MM.1S (cell line): ENCODE measurements around the gene PPAT.

Experiments used
- DNase-seq: peaks from one replicate; pipeline ENCODE4 v3.0.0-alpha.2; 2015
- H2AFZ ChIP-seq: fragments of 300-600 bp; sonication (generic); 2 replicates; pipeline ENCODE4 v1.6.0; 2016; ENCODE audit warnings: antibody characterized with exemption, low read length
- H3F3A ChIP-seq: fragments of 300-600 bp; sonication (generic); 2 replicates; pipeline ENCODE4 v1.6.1; 2016; ENCODE audit warnings: mild to moderate bottlenecking, antibody characterized with exemption, low read length, moderate library complexity, mixed read lengths; ENCODE audit not compliant: insufficient read depth
- H3K27ac ChIP-seq: fragments of 300-600 bp; sonication (generic); 2 replicates; pipeline ENCODE4 v1.5.1; 2016; ENCODE audit warnings: mild to moderate bottlenecking, low read length
- H3K27me3 ChIP-seq: fragments of 300-600 bp; sonication (generic); replicated peaks from 2 replicates; pipeline ENCODE4 v1.6.0; 2016; ENCODE audit warnings: low read length; ENCODE audit not compliant: insufficient read depth
- H3K36me3 ChIP-seq: fragments of 300-600 bp; sonication (generic); replicated peaks from 2 replicates; pipeline ENCODE4 v1.6.1; 2016; ENCODE audit warnings: mild to moderate bottlenecking, low read length, mixed read lengths; ENCODE audit not compliant: insufficient read depth
- H3K4me1 ChIP-seq: fragments of 300-600 bp; sonication (generic); 2 replicates; pipeline ENCODE4 v1.6.1; 2016; ENCODE audit warnings: low read length, mixed read lengths
- H3K4me2 ChIP-seq: fragments of 300-600 bp; sonication (generic); 2 replicates; pipeline ENCODE4 v1.6.0; 2016; ENCODE audit warnings: low read depth, low read length
- H3K4me3 ChIP-seq: fragments of 300-600 bp; sonication (generic); 2 replicates; pipeline ENCODE4 v1.5.1; 2016; ENCODE audit warnings: low read length, mixed read lengths
- H3K79me2 ChIP-seq: fragments of 300-600 bp; sonication (generic); 2 replicates; pipeline ENCODE4 v1.6.1; 2016; ENCODE audit warnings: mixed run types, low read length, mixed read lengths
- H3K9ac ChIP-seq: fragments of 300-600 bp; sonication (generic); 2 replicates; pipeline ENCODE4 v1.6.1; 2016; ENCODE audit warnings: low read length, mixed read lengths
- H3K9me2 ChIP-seq: fragments of 300-600 bp; sonication (generic); replicated peaks from 2 replicates; pipeline ENCODE4 v1.6.1; 2016; ENCODE audit warnings: mild to moderate bottlenecking, low read length, mixed read lengths; ENCODE audit not compliant: insufficient read depth
- H3K9me3 ChIP-seq: fragments of 300-600 bp; sonication (generic); replicated peaks from 2 replicates; pipeline ENCODE4 v1.6.1; 2016; ENCODE audit warnings: mild to moderate bottlenecking, low read length, mixed read lengths; ENCODE audit not compliant: insufficient read depth
- H4K20me1 ChIP-seq: fragments of 300-600 bp; sonication (generic); 2 replicates; pipeline ENCODE4 v1.6.1; 2016; ENCODE audit warnings: mild to moderate bottlenecking, low read length, moderate library complexity, mixed read lengths; ENCODE audit not compliant: insufficient read depth
- CTCF ChIP-seq: fragments of 300-600 bp; sonication (generic); IDR thresholded peaks from 2 replicates; pipeline ENCODE4 v1.5.1; 2016; ENCODE audit warnings: antibody characterized with exemption, low read length, mixed read lengths
- EZH2 ChIP-seq: fragments of 300-600 bp; sonication (generic); optimal IDR thresholded peaks from 2 replicates; pipeline ENCODE3; 2017; ENCODE audit warnings: low read depth, mild to moderate bottlenecking, antibody characterized with exemption, low read length, mixed read lengths
- EZH2phosphoT487 ChIP-seq: fragments of 300-600 bp; sonication (generic); IDR thresholded peaks from 2 replicates; pipeline ENCODE4 v1.6.1; 2018; ENCODE audit warnings: antibody characterized with exemption, low read length

The PPAT gene

GRCh38 chr4:56408978-56409377 is 26.4 kb downstream of the PPAT start:
- H3K4me3 ChIP-seq: no peak overlapping the region
- H3F3A ChIP-seq: no peaks in the 10 kb centered on the region
- TF ChIP-seq EZH2phosphoT487 (no peak), EZH2 (no peak), CTCF (no peak)
- H3K9me3 ChIP-seq: no peaks in the 10 kb centered on the region
- H3K9ac ChIP-seq: no peak overlapping the region
- peaks cover 78% of the 10 kb centered on the region for H3K79me2 ChIP-seq
- H3K4me1 ChIP-seq: no peaks in the 10 kb centered on the region
- H3K27me3 ChIP-seq: no peaks in the 10 kb centered on the region
- H3K9me2 ChIP-seq: no peaks in the 10 kb centered on the region
- peaks cover 3% of the 10 kb centered on the region; the same call in 1 of the 2 replicates for H4K20me1 ChIP-seq
- peaks cover 8% of the 10 kb centered on the region for H3K36me3 ChIP-seq
- H3K27ac ChIP-seq: no peak overlapping the region
- H3K4me2 ChIP-seq: no peak overlapping the region
- no peak overlapping the region for H2AFZ ChIP-seq
- DNase-seq: no peak

- Histone ChIP-seq H3K27me3 (no peaks in the 10 kb centered on the region), H3K79me2 (peaks cover 52% of the 10 kb centered on the region), H3K4me2 (no peak overlapping the region), H3K36me3 (peaks cover 8% of the 10 kb centered on the region), H3K4me3 (no peak overlapping the region), H2AFZ (no peak overlapping the region), H3K27ac (no peak overlapping the region), H3F3A (no peaks in the 10 kb centered on the region), H3K4me1 (no peaks in the 10 kb centered on the region), H3K9me2 (no peaks in the 10 kb centered on the region), H3K9ac (no peak overlapping the region), H4K20me1 (peaks cover 3% of the 10 kb centered on the region; the same call in 1 of the 2 replicates), H3K9me3 (no peaks in the 10 kb centered on the region)
- DNase-seq: no peak
- TF ChIP-seq CTCF (no peak), EZH2phosphoT487 (no peak), EZH2 (no peak)
Observed at GRCh38 chr4:56406151-56406550, 29.3 kb downstream of the PPAT start.

- H3F3A ChIP-seq: no peaks in the 10 kb centered on the region
- no peak overlapping the region for H3K27ac ChIP-seq
- DNase-seq: no peak
- H3K36me3 ChIP-seq: peaks cover 11% of the 10 kb centered on the region
- no peak overlapping the region for H3K4me2 ChIP-seq
- no peak overlapping the region for H3K4me3 ChIP-seq
- H3K79me2 ChIP-seq: peaks cover 41% of the 10 kb centered on the region
- H2AFZ ChIP-seq: no peak overlapping the region
- H4K20me1 ChIP-seq: peaks cover 3% of the 10 kb centered on the region; the same call in 1 of the 2 replicates
- H3K27me3 ChIP-seq: no peaks in the 10 kb centered on the region
- H3K9me3 ChIP-seq: no peaks in the 10 kb centered on the region
- H3K9ac ChIP-seq: no peak overlapping the region
- no peaks in the 10 kb centered on the region for H3K4me1 ChIP-seq
- H3K9me2 ChIP-seq: no peaks in the 10 kb centered on the region
- TF ChIP-seq EZH2phosphoT487 (no peak), EZH2 (no peak), CTCF (no peak)
Observed at GRCh38 chr4:56405016-56405415, 30.4 kb downstream of the PPAT start.
